ENCODE results near the gene ZNF350.
"Not testable (repeated sequence)": the region's sequence is repeated elsewhere in the genome, so short reads cannot be mapped to it uniquely, and the experiment has no call there.

The ZNF350 gene

DNA sequence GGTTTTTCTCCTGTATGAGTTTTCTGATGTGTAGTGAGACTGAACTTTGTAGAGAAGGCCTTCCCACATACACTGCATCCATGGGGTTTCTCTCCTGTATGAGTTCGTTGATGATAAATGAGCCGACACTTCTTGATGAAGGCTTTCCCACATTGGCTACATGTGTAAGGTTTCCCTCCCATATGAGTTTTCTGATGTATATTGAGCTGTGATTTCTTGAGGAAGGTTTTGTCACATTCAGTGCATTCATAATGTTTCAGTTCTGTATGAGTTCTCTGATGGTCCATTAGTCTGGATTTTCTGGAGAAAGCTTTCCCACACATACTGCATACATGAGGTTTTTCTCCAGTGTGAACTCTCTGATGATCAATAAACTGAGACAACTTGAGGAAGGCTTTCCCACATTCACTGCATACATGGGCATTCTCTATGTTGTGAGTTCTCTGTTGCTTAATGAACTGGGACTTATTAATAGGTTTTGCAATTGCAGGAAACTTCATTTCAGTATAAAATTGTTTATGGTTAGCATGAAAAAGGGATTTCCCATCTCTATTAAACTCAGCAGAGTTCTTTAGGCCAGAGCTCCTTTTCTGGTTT lies 7.5 kb upstream of the ZNF350 start:
- in situ Hi-C loops (cut with HindIII; ENCODE audit: low pct_unique_long_range_greater_than_20kb, low sequenced_read_pairs): no loop called here
- TF ChIP-seq JUND (IDR thresholded peaks at IDR 0.05; ENCODE audit: low read depth): no peak
- DNase-seq (ENCODE audit: low read depth in 1 of 2, low spot score in 1 of 2): no peak

DNA sequence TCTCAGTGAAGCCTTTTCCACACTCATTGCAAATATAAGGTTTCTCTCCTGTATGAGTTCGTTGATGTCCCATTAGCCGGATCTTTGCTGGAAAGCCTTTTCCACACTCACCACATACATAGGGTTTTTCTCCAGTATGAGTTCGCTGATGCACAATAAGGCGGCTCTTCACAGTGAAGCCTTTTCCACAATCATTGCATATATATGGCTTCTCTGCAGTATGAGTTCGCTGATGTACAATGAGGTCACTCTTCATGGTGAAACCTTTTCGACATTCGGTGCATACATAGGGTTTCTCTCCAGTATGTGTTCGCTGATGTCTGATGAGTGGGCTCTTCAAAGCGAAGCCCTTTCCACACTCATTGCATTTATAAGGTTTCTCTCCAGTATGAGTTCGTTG lies 6.8 kb upstream of the ZNF350 start:
- TF ChIP-seq JUND (IDR thresholded peaks at IDR 0.05; ENCODE audit: low read depth): no peak
- no peak for DNase-seq (ENCODE audit: low read depth in 1 of 2, low spot score in 1 of 2)
- in situ Hi-C loops (cut with HindIII; ENCODE audit: low pct_unique_long_range_greater_than_20kb, low sequenced_read_pairs): no loop called here

DNA sequence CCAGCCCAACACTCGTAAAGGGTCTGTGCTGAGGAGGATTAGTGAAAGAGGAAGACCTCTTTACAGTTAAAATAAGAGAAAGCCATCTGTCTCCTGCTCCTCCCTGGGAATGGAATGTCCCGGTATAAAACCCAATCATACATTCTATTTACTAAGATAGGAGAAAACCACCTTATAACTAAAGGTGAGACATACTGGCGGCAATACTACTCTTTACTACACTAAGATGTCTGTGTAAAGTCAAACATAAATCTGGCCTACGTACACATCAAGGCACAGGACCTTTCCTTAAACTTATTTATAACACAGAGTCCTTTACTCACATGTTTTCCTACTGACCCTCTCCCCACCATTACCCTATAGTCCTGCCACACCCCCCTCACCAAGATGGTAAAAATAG lies 3.3 kb downstream of the ZNF350 start:
- in situ Hi-C loops (cut with HindIII; ENCODE audit: low pct_unique_long_range_greater_than_20kb, low sequenced_read_pairs): no loop called here

DNA sequence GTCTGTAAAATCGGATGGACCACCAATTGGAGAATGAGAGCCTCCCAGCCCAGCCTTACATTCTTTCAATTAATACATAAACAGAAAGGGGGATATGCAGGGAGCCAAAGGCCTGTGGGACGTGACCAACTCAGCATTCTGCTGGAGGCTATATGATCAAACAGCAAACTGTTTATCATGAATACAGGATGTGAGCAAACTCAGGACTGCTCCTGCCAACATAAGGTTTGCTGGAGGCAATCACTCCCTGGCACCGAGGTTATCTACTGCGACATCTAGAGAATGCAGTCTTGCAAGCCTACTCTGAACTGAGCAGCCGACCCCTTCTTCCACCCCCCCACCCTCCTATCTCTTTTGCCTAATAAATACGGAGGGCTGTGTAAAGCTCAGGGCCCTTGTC lies 5.7 kb downstream of the ZNF350 start:
- in situ Hi-C loops (cut with HindIII; ENCODE audit: low pct_unique_long_range_greater_than_20kb, low sequenced_read_pairs): not testable (repeated sequence)
- peak in 1 of 2 experiments; percentile 34 for DNase-seq (ENCODE audit: low read depth in 1 of 2, low spot score in 1 of 2)

More for the DNA sequence above, 3.3 kb downstream of the ZNF350 start:
- no peak for TF ChIP-seq JUND (IDR thresholded peaks at IDR 0.05; ENCODE audit: low read depth)
- no peak for DNase-seq (ENCODE audit: low read depth in 1 of 2, low spot score in 1 of 2)

DNA sequence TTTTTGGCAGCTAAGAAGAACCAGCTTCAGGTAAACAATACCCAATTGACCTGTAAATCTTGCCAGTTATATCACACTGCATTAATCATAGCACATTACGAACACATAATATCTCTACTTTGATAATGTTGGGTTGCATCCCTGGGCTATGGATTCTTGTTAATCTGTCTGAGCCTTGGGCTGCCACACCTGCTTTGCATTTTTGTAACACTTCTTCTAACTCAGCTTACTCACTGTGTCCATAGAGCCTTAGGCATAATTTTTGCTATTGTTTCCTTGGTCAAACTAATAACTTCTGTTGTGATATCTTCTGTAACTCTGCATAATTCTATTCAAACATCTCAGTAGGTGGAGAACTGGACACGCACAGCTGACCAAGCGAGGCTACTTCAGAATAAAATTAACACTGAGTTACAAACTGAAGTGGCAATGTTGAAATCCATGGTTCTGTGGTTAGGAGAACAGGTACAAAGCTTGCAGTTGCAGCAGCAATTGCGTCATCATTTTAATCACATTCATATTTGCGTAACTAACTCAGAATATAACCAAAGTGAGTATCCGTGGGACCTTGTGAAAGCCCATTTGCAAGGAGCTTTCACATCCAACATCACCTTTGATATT lies 6.4 kb downstream of the ZNF350 start:
- no peak for DNase-seq (ENCODE audit: low read depth in 1 of 2, low spot score in 1 of 2)
- no peak for TF ChIP-seq JUND (IDR thresholded peaks at IDR 0.05; ENCODE audit: low read depth)
- in situ Hi-C loops (cut with HindIII; ENCODE audit: low pct_unique_long_range_greater_than_20kb, low sequenced_read_pairs): no loop called here

DNA sequence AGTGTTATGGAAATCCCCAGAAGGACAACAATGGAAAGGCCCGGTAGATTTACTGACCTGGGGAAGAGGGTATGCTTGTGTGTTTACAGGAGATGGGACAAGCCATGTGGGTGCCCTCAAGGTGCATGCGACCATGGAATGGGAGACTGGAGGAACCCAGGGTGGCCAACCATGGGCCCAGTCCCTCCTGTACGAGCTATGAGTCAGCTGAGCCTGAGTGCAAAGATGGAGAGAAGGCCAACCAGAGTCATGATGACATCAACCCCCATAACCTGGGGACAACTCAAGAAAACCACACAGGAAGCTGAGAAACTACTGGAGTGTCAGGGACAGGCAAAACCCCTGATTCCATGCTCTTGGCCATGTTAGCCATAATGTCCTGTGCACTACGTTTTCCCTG lies 7.8 kb downstream of the ZNF350 start:
- in situ Hi-C loops (cut with HindIII; ENCODE audit: low pct_unique_long_range_greater_than_20kb, low sequenced_read_pairs): no loop called here
- TF ChIP-seq JUND (IDR thresholded peaks at IDR 0.05; ENCODE audit: low read depth): no peak

DNA sequence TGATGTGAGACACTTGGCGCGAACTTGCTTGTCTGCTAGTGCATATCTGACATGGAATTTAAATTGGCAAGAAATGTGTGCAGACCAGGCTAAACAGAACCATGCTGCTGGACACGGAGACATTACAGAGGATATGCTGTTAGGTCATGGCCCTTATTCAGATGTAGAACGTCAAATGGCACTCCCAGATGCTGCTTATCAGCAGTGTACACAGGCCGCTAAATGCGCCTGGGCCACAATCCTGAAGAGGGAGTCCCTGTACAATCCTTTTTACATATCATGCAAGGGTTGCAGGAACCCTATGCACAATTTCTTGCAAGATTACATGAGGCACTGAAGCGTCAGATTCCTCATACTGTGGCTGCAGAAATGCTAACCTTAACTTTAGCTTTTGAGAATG lies 9.3 kb downstream of the ZNF350 start:
- no peak for DNase-seq (ENCODE audit: low read depth in 1 of 2, low spot score in 1 of 2)
- no peak for TF ChIP-seq JUND (IDR thresholded peaks at IDR 0.05; ENCODE audit: low read depth)
- in situ Hi-C loops (cut with HindIII; ENCODE audit: low pct_unique_long_range_greater_than_20kb, low sequenced_read_pairs): no loop called here

More for the DNA sequence above, 7.8 kb downstream of the ZNF350 start:
- no peak for DNase-seq (ENCODE audit: low read depth in 1 of 2, low spot score in 1 of 2)

DNA sequence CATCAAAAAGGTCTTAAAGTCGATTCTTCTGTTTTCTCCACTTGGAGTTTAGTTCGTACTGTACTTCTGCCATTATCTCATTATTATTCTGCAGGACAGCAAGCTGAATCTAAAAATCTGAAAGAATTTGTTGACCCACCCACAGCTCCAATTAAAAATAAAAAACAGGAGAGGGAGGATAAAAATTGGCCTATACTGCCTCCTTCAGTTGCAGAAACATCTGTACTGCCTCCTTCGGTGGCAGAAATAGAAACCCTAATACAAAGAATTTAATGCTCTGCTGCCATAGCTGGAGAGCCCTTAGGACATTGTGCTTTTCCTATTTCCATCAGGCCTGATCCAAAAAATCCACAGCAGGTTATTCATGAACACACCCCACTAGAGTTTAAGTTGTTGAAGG lies 9.8 kb downstream of the ZNF350 start:
- peak in 1 of 2 experiments; percentile 31 for DNase-seq (ENCODE audit: low read depth in 1 of 2, low spot score in 1 of 2)
- in situ Hi-C loops (cut with HindIII; ENCODE audit: low pct_unique_long_range_greater_than_20kb, low sequenced_read_pairs): no loop called here
- no peak for TF ChIP-seq JUND (IDR thresholded peaks at IDR 0.05; ENCODE audit: low read depth)

DNA sequence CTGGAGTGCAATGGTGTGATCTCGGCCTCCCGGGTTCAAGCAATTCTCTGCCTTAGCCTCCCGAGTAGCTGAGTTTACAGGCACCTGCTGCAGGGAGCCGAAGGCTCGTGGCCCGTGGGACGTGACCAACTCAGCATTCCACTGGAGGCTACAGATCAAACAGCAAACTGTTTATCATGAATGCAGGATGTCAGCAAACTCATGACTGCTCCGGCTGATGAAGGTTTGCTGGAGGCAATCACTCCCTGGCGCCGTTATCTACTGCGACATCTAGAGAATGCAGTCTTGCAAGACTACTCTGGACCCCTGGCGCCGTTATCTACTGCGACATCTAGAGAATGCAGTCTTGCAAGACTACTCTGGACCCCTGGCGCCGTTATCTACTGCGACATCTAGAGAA lies 10.9 kb downstream of the ZNF350 start:
- in situ Hi-C loops (cut with HindIII; ENCODE audit: low pct_unique_long_range_greater_than_20kb, low sequenced_read_pairs): not testable (repeated sequence)
- TF ChIP-seq JUND (IDR thresholded peaks at IDR 0.05; ENCODE audit: low read depth): peak; percentile 60
- DNase-seq (ENCODE audit: low read depth in 1 of 2, low spot score in 1 of 2): peak in 1 of 2 experiments; percentile 63

DNA sequence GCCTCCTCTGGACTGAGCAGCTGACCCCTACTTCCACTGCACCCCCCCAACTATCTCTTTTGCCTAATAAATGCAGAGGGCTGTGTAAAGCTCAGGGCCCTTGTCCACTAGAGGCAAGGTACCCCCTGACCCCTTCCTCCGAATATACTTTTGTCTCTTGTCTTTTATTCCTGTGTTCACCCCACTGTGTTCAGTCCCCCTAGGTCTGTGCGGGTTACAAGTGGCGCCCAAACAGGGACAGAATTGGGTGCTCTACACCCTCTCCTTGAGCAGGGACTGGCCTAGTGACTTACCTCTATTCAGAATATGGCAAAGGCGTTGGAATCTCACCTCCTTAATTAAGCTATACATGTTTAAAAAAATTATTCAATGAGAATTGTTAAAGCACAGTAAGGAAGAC lies 15.0 kb downstream of the ZNF350 start:
- in situ Hi-C loops (cut with HindIII; ENCODE audit: low pct_unique_long_range_greater_than_20kb, low sequenced_read_pairs): no loop called here
- no peak for DNase-seq (ENCODE audit: low read depth in 1 of 2, low spot score in 1 of 2)
- TF ChIP-seq JUND (IDR thresholded peaks at IDR 0.05; ENCODE audit: low read depth): no peak

DNA sequence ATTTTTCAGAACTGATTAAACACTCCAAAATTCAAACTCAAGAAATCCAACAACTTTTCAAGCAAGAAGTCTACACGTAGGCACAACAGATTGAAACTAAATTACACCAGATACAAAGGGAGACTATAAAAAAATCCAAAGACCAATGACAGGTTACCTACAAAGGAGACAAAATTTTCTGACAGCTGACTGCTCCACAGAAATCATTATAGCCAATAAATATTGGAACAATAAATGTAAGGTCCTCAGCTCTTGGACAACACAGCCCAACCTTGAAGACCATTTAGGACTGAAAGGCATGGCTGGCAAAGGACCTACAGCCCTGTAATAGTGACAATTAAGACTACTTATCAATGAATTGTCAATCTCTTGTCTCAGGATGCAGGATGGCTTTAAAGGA lies 15.9 kb downstream of the ZNF350 start:
- in situ Hi-C loops (cut with HindIII; ENCODE audit: low pct_unique_long_range_greater_than_20kb, low sequenced_read_pairs): no loop called here
- TF ChIP-seq JUND (IDR thresholded peaks at IDR 0.05; ENCODE audit: low read depth): no peak
- no peak for DNase-seq (ENCODE audit: low read depth in 1 of 2, low spot score in 1 of 2)

DNA sequence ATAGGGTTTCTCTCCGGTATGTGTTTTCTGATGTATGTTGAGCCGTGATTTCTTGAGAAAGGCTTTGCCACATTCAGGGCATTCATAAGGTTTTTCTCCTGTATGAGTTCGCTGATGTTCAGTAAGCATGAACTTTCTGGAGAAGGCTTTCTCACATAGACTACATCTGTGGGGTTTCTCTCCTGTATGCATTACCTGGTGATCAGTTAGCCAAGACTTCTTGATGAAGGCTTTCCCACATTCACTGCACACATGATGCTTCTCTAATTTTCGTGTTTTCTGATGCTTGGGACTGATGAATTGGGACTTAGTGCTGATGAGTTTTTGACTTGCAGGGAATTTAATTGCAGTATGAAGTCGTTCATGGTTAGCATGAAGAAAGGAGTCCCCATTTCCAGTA lies 21.1 kb downstream of the ZNF350 start:
- no peak for TF ChIP-seq JUND (IDR thresholded peaks at IDR 0.05; ENCODE audit: low read depth)
- DNase-seq (ENCODE audit: low read depth in 1 of 2, low spot score in 1 of 2): no peak
- in situ Hi-C loops (cut with HindIII; ENCODE audit: low pct_unique_long_range_greater_than_20kb, low sequenced_read_pairs): no loop called here

DNA sequence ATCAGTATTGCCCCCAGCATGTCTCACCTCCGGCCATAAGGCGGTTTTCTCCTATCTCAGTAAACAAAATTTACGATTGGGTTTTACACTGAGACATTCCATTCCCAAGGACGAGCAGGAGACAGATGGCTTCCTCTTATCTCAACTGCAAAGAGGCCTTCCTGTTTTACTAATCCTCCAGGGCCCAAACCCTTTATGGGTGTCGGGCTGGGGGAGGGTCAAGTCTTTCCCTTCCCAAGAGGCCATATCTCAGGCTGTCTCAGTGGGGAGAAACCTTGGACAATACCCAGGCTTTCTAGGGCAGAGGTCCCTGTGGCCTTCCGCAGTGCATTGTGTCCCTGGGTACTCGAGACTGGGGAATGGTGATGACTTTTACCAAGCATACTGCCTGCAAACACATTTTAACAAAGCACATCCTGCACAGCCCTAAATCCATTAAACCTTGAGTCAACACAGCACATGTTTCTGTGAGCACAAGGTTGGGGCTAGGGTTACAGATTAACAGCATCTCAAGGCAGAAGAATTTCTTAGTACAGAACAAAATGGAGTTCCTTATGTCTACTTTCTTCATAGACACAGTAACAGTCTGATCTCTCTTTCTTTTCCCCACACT lies 25.9 kb downstream of the ZNF350 start:
- DNase-seq (ENCODE audit: low read depth in 1 of 2, low spot score in 1 of 2): peak in 1 of 2 experiments; percentile 25
- in situ Hi-C loops (cut with HindIII; ENCODE audit: low pct_unique_long_range_greater_than_20kb, low sequenced_read_pairs): not testable (repeated sequence)

Data from T47D (cell line).